ENCODE data around the gene PACS2.

- TF ChIP-seq CTCF (IDR thresholded peaks at IDR 0.05): no peak
- TF ChIP-seq EP300 (IDR thresholded peaks at IDR 0.05): no peak
These were observed 102.1 kb downstream of the PACS2 start for GRCh38 chr14:105416671-105417070.

Data from esophagus muscularis mucosa (tissue), 3 donors.